ENCODE results near the gene RGS10.

The RGS10 gene

DNA sequence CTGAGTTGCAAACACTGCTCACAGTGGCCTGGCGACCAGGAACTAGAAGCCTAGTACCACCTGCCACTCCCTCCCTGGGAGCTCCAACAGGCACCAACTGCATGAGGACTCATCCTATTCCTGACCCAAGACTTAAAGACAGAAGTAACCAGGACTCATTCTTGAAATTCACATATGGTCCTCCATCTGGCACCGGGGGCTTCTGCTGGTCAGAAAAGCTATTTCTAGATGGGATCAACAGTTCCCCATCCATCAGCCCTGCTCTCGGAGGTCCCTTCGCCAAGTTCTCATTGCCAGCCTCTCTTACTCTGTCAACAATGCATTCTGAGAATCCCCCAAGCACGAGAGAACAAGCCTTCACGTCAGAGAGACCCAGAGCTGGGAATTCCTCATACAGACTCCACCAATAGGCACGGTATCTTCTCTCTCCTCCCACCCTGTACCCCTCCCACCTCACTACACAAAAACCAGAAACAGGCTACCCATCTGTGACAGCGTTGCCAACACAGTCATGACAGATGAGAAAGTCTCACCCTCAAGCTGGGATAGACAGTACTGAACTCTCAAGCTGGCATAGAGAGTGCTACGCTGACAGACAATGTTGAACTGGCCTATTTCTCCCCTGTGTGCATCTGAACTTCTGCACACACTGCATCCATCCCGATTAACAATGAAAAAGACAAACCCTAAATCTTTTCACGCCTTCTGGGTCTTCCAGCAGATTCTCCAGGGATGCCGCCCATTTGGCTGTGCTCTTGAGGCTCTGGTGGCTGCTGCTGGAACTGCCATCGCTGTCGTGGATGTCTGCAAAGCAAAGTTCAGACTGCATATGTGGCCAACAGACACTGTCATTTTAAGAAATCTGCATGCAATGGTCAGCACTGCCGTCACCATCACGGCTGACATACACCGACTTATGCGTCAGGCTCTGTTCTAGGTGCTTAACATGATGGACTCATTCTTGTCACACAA, 15.6 kb downstream of the RGS10 start:
- no peak for DNase-seq (ENCODE audit: low read depth)
- H3K4me3 ChIP-seq (ENCODE audit: low read depth, low read length), result no peak overlapping the region
- TF ChIP-seq, protein P1, sequence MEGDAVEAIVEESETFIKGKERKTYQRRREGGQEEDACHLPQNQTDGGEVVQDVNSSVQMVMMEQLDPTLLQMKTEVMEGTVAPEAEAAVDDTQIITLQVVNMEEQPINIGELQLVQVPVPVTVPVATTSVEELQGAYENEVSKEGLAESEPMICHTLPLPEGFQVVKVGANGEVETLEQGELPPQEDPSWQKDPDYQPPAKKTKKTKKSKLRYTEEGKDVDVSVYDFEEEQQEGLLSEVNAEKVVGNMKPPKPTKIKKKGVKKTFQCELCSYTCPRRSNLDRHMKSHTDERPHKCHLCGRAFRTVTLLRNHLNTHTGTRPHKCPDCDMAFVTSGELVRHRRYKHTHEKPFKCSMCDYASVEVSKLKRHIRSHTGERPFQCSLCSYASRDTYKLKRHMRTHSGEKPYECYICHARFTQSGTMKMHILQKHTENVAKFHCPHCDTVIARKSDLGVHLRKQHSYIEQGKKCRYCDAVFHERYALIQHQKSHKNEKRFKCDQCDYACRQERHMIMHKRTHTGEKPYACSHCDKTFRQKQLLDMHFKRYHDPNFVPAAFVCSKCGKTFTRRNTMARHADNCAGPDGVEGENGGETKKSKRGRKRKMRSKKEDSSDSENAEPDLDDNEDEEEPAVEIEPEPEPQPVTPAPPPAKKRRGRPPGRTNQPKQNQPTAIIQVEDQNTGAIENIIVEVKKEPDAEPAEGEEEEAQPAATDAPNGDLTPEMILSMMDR (IDR thresholded peaks at IDR 0.05; ENCODE audit: insufficient read depth, low read depth, low read length, missing control alignments), result no peak

DNA sequence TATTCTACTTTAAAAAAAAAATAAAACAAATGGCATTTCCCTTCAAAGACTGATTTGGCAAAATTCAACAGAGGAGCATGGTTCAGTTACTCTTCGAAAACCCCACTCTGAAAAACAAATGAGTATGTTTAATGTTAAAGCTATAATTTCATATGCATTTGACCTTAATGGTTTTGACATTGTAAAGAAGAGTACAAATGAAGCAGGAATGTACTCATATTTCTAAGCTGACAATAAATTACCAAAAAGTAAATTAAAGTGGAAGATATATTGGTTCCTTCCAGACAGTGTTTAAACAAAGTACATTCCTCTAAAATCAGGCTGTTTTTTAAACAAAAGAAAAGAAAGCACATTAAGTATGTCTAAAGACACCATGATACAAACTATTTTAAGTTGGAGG, 16.4 kb downstream of the RGS10 start:
- TF ChIP-seq, protein P1 (IDR thresholded peaks at IDR 0.05; ENCODE audit: insufficient read depth, low read depth, low read length, missing control alignments), result no peak
- no peak overlapping the region for H3K4me3 ChIP-seq (ENCODE audit: low read depth, low read length)
- no peak for DNase-seq (ENCODE audit: low read depth)

DNA sequence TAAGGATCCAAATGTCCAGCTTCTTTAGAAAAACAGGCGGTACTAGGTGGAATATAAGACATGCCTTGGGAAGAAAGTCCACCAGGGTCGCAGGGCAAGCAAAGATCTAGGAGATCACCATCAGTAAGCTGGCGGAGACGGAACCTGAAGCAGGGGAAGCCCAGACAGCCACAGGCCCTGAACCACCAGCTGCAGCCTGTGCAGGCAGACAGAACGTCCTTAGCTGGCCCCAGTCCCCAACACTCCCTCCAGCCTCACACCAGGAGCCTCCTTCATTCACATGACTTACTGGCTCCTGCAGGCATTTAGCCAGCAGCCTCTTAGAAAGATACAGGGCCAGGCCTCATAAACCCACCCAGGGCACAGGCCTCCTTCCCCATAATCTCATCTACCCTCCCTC, 17.4 kb downstream of the RGS10 start:
- TF ChIP-seq, protein P1 (IDR thresholded peaks at IDR 0.05; ENCODE audit: insufficient read depth, low read depth, low read length, missing control alignments), result no peak
- DNase-seq (ENCODE audit: low read depth), result no peak
- no peak overlapping the region for H3K4me3 ChIP-seq (ENCODE audit: low read depth, low read length)

- no peak for DNase-seq (ENCODE audit: low read depth)
- no peak overlapping the region for H3K4me3 ChIP-seq (ENCODE audit: low read depth, low read length)
- TF ChIP-seq, protein P1 (IDR thresholded peaks at IDR 0.05; ENCODE audit: insufficient read depth, low read depth, low read length, missing control alignments), result no peak
Measured at GRCh38 chr10:119524720-119525070, 17.8 kb downstream of the RGS10 start.

DNA sequence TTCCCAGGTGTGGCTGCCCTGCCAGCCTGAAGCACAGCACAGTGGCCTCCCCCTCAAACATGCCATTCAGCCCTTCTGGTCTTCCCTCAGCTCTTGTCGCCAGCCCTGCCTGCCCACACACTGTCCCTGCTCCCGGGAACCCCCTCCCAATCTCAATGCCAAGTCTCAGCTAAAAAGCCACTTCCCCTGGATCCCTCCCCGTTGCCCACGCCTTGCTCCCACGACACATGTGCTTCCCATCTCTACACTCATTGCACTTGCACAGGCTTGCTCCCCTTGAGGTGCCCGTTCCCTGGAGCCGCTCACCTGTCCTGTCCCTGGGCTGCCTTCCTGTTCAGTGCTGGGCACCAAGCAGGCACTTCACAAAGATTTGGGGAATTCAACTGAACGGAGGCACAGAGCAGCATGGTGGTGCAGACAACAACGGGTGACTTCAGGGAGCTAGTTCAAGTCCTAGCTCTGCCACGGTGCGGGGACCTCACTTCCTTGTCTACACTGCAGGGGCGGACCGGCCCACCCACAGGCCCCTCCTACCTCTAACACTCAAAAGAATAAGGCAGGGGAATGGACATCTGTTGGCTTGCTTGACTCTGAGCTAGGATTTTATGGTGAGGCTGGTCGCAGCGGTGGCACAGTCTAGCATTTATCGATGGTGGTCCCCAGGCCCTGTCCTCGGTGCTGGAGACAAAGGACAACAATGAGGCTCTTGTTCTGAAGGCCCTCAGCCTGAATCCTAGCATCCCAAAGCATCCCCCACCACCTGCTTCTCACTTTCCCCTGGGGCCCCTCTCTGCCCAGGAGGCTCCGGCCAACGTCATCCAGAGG, 18.4 kb downstream of the RGS10 start:
- no peak for DNase-seq (ENCODE audit: low read depth)
- H3K4me3 ChIP-seq (ENCODE audit: low read depth, low read length), result no peak overlapping the region
- TF ChIP-seq, protein P1 (IDR thresholded peaks at IDR 0.05; ENCODE audit: insufficient read depth, low read depth, low read length, missing control alignments), result no peak

- DNase-seq (ENCODE audit: low read depth), result no peak
- TF ChIP-seq, protein P1 (IDR thresholded peaks at IDR 0.05; ENCODE audit: insufficient read depth, low read depth, low read length, missing control alignments), result no peak
Measured at GRCh38 chr10:119522747-119523426, 19.6 kb downstream of the RGS10 start.

More at GRCh38 chr10:119522747-119523426, 19.6 kb downstream of the RGS10 start:
- no peak overlapping the region for H3K4me3 ChIP-seq (ENCODE audit: low read depth, low read length)

Measured in GM12865 (cell line).